Activated gamma-delta T cell treated with anti-CD3 and anti-CD28 coated beads, Interleukin-2, amount 50 U/mL, for 16 hours (primary cell): Measurements from ENCODE around the gene BAD.

ENCODE experiments used
- DNase-seq: peaks from one replicate; pipeline ENCODE4 v3.0.0-alpha.2; 2020; ENCODE audit warnings: low read depth

Gene BAD

GRCh38 chr11:64244107-64244506 lies 40.4 kb downstream of the BAD start:
- no peak for DNase-seq

- no peak for DNase-seq
Observed at GRCh38 chr11:64243236-64243854, 41.1 kb downstream of the BAD start.

GRCh38 chr11:64241491-64242374 lies 42.7 kb downstream of the BAD start:
- no peak for DNase-seq

- peak; percentile 99 for DNase-seq
Observed at GRCh38 chr11:64241241-64241490, 43.3 kb downstream of the BAD start.

- peak; percentile 98 for DNase-seq
Observed at GRCh38 chr11:64240435-64241240, 43.8 kb downstream of the BAD start, which contains the start of gene FKBP2. Gene FKBP2 (plus strand): TSS chr11:64241095. CDS start chr11:64242388, 1,293 bp downstream.

- DNase-seq: no peak
Observed at GRCh38 chr11:64239662-64240434, 44.6 kb downstream of the BAD start.

- DNase-seq: no peak
Observed at GRCh38 chr11:64238999-64239398, 45.5 kb downstream of the BAD start.

- no peak for DNase-seq
Observed at GRCh38 chr11:64238076-64238475, 46.4 kb downstream of the BAD start.

- DNase-seq: no peak
Observed at GRCh38 chr11:64237484-64237951, 46.9 kb downstream of the BAD start.

GRCh38 chr11:64235437-64236161 lies 48.9 kb downstream of the BAD start:
- no peak for DNase-seq

GRCh38 chr11:64234647-64235379 lies 49.7 kb downstream of the BAD start:
- peak; percentile 31 for DNase-seq

- peak; percentile 60 for DNase-seq
Observed at GRCh38 chr11:64233913-64234586, 50.4 kb downstream of the BAD start, which contains the start of gene VEGFB. Gene VEGFB (plus strand): TSS chr11:64234584. CDS start chr11:64234834, 250 bp downstream.

GRCh38 chr11:64232967-64233315 lies 51.5 kb downstream of the BAD start:
- no peak for DNase-seq

GRCh38 chr11:64232182-64232966 lies 52.1 kb downstream of the BAD start:
- no peak for DNase-seq

GRCh38 chr11:64231546-64231945 lies 52.9 kb downstream of the BAD start:
- DNase-seq: no peak

- no peak for DNase-seq
Observed at GRCh38 chr11:64230985-64231365, 53.5 kb downstream of the BAD start.

- DNase-seq: peak; percentile 81
Observed at GRCh38 chr11:64230171-64230984, 54.1 kb downstream of the BAD start, which contains the start of gene DNAJC4. Gene DNAJC4 (plus strand): TSS chr11:64230548. CDS start chr11:64230855, 307 bp downstream.

GRCh38 chr11:64229744-64230170 lies 54.7 kb downstream of the BAD start:
- DNase-seq: no peak
